NCI-H1092 (cell line): ENCODE data around the gene MYO1B.

Experiments used
- DNase-seq: peaks from one replicate; lab custom pipeline; 2025; lab: John Stamatoyannopoulos, UW

The MYO1B gene

DNA sequence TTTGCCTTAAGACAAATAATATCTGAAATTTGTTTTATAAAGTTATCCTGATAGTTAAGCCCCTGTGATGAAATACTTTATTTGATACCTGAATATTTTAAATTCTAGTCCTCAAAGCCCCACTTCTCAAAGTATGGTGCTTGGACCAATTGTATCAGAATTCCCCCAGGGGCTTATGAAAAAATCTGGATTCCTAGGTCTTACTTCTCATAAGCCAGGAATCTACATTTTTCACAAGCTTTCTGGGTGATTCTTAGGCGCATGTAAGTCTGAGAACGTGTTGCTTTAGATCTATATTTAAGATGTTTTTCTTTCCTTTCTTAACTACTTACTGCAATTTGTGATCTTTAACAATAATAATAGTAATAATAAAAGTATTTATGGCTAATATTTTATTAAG is 53.1 kb downstream of the MYO1B start:
- no peak for DNase-seq

GRCh38 chr2:191299010-191299409 is 53.8 kb downstream of the MYO1B start:
- DNase-seq: no peak

- no peak for DNase-seq
Measured at GRCh38 chr2:191299866-191300265, 54.7 kb downstream of the MYO1B start.

GRCh38 chr2:191301971-191302370 is 56.8 kb downstream of the MYO1B start:
- DNase-seq: no peak

DNA sequence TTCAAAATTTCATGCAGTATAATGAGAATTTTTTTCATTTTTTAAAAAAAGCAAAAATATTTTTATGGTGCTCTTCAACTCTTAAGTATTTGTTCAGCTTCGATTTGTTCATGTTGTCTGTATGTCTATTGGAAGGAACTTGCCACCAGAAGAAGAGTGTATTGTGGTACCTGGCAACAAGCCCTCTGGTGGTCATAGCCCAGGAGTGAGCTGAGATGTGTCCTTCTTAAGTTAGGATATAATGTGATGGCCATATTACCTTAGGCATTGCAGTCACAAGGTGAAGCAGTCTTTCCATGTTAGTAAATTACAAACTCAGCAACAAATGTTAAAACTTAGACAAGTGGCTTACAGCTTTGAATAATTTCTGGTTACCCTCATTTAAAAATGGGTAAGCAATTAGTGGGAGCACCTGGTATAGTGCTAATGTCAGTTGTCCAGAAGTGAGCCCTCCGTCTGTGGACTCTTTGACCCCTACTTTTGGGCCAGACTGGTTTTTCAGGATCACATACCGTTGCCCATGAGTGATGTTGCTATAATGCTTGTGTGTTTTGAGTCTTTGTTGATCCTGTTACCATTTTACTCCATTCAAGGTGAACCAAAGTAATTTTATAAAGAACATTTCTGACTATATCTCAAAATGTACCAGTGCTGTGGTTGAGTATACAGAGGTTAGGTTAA is 57.4 kb downstream of the MYO1B start:
- DNase-seq: no peak

GRCh38 chr2:191303140-191304005 is 58.2 kb downstream of the MYO1B start:
- DNase-seq: no peak

GRCh38 chr2:191304939-191305875 is 60.0 kb downstream of the MYO1B start:
- no peak for DNase-seq

DNA sequence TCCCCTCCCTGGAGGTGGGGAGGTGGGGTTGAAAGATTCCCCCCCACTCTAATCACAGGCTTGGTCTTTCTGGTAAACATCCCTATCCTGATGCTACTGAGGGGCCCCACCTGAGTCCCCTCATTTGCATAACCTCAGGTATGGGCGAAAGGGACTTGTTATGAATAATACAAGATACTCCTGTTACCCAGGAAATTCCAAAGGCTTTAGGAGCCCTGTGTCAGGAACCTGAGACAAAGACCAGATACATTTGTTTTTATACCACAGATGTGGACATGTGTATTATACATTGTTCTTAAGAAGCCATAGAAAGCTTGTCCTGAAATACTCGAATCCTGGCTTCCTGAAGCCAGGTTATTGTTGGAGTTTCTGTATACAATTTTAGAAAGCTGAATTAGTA is 62.8 kb downstream of the MYO1B start:
- DNase-seq: no peak

- DNase-seq: no peak
Measured at GRCh38 chr2:191311156-191311555, 66.0 kb downstream of the MYO1B start.

DNA sequence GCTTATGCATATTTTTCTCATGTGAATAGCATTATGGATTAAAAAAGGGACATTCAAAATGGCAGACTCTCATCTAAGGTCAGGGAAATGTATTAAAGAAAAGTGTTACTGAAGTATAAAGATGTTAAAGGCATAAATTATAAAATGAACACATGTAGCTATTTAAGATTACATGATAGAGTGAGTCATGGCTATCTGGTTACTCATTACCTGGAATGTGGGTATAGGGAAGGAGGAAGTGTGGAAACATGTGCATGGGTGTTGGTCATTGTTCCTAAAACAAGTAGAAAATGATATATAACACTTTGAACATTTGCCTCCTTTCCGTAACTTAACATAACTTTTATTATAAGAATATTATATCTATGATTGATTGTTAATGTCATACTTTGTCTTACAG is 66.4 kb downstream of the MYO1B start:
- no peak for DNase-seq

GRCh38 chr2:191312163-191312562 is 67.0 kb downstream of the MYO1B start:
- no peak for DNase-seq

DNA sequence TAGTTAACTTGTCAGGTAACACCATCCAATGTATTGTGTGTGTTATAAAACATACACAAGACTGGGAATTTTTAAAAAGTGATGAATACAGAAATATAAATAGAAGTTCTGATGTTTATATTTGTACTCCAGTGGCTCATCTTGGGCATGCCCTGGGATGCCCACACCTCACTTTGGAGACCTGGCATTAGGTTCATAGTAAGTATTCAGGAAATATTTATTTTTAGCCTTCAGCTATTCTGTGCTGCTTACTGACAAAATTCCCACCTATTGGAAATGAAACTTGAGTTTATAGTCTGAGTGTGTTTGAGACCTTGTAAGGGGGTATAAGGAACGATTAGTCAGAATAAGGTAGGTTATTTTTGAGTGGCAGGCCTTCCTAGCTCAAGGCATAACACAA is 67.5 kb downstream of the MYO1B start:
- no peak for DNase-seq

DNA sequence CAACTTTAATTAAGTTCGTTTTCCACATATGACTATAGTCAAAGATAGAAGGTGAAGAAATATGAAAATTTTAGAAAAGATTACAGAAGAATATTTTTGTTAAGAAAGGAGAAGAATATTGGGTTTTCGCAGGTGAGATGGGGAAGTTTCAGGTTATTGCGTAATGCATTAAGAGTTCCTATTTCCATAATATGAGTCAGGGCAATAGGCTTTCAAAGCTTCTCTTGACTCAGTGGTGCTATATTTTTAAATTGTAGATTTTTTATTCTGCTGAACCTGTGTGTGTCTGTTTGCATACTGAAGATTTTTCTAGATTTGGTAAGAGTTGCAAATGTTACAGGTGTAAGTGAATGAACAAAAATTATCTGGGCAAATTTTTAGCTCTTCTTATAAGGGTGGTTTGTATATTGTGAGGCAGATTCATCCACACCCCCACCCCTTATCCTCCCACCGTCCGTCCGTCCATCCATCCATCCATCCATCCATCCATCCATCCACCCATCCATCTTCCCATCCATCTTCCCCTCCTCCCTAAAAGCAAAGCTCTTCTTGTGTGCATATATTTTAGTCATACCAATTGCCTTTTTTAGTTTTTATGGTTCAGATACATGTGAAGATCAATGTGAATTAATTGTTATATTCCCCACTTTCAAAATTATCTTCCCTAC is 69.6 kb downstream of the MYO1B start:
- no peak for DNase-seq

GRCh38 chr2:191315365-191315752 is 70.2 kb downstream of the MYO1B start:
- DNase-seq: no peak

DNA sequence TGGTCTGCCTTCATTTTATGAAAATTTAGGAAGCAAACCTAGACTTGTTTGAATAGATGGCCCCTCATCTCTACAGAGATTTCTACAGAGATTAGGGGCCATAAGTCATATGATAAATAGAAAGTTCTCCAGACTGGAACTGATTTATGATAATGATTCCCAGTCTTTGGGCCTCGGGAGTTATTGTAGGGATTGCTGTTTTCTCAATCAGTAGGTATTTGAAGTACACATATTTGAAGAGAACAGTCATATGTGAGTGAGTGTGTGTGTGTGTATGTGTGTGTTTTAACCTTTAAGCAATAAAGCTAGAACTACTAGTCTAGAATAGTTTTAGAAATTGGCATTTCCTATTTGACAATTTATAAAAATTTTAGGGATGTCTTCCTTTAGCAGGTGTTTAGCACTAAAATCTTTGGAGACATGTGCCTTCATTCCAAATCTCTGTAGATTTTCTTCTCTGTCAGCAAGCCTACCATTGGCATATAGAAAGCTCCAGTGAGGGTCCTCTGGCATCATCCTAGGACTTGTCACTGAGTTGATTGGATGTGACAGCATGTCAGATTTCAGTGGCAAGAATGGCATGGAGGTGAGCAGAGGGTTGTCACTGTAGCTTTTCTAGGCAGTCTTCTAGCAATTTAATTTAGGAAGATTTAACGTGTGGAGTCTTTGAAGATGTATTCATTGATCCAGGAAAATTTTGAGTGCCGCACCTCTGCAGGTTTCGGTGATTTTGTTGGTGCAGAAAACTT is 71.2 kb downstream of the MYO1B start:
- DNase-seq: no peak

- DNase-seq: no peak
Measured at GRCh38 chr2:191318037-191318728, 73.0 kb downstream of the MYO1B start.

DNA sequence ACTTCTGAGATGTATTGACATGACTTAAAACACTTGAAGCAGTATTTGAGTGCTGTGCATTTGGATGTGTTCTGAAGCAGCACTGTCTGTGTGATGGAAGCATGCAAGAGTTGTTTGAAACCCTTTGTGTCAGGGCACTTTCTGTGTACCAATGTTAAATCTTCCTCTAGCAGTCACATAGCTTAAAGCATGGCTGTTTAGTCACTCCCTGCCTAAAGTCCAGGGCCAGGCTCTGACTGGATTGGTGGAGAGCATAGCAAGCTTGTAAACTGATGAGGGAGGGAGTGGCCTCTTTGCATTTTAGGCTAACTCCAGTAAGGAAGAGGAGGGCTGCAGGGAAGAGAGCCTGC is 73.5 kb downstream of the MYO1B start:
- DNase-seq: no peak

DNA sequence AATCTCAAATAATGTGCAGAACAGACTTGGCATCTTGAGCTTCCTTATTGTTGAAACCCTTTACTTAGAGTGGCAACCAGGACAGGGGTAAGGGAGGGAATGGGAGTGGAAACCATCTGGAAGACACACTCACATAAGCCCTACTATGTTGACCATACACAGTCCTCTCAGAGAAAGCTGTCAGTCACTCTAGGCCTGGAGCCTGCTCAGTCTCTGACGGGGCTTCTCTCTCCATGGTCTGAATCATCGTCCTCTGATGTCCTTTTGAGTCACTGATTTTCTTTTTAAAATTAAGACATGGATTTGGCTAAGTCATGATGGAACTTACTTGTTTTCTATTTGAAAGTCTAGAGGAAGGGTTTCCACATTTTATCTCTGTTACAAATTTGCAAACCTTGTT is 74.0 kb downstream of the MYO1B start:
- DNase-seq: no peak

GRCh38 chr2:191320881-191321280 is 75.7 kb downstream of the MYO1B start:
- no peak for DNase-seq

DNA sequence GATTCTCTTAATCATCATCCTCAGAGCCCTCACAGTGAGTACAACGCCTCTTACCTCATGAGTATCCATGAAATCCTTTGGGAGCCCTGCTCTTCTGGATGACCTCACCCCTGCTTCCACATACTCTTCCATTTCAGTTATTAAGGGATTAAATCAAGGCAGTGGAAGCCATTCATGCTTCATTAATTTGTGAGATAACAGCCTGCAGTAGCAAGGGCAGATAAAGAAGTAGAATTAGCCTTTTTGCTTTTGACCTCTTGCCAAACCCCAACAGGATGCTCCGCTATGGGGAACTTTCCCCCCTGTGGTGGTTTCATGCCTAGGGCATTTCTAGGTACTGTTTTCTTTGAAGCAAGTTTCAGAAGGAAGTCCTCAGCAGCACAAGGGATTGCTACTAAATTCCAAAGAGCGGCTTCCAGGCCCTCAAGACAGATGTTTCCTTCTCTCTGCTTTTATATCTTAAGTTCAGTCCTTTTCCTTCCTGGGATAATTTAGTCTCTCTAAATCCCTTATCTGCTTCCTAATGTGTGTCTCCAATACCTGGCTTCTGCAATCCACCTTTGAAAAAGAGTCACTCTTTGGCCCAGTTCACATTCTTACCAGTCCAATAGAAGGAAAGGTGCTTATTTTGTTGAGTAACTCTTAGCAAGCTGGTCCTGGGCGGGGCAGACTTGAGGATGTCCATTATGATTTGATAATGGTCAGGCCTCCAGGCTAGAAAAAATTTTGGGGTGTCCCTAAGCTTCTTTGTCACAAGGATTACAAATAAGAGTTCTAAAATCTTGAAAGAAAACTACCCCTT is 76.9 kb downstream of the MYO1B start:
- DNase-seq: no peak
